ENCODE data around the gene RPL38. TPM values are rescaled to one million over a fixed set of nuclear protein-coding genes. Genes with fewer than 3 reads are reported as not detected.
A peak's percentile ranks its signal among the peaks of the same experiment; 100 is the strongest.

Gene RPL38
- total and polyA plus RNA-seq, 4 donors, result 597 to 2,568 (median 993) TPM

DNA sequence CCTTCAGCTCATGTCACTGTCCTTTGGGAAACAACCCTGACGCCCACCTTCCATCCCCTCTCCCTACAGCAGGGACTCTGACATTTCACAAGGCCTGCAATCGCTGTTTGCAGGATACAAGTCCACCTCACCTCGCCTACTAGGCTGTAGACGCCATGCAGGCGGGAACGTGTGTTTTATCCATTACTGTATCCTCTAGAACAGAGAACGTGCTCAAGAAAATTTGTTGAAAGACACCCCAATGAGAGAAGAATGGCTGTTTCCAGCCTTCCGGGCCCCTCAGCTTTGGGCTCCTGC, 8.4 kb downstream of the RPL38 start:
- Histone ChIP-seq H3K4me1 (ENCODE audit: control insufficient read depth in 1 of 2, insufficient read depth in 2 of 2, low read length in 2 of 2) (no peaks in the 10 kb centered on the region), H3K27ac (ENCODE audit: low read depth in 1 of 2, low read length in 2 of 2) (no peak overlapping the region), H3K4me3 (ENCODE audit: low read length in 2 of 2) (peak overlapping the region in 1 of 2 donors; percentile 55), H3K36me3 (ENCODE audit: control insufficient read depth in 1 of 2, insufficient read depth in 2 of 2, low read length in 1 of 2) (peaks cover 0 to 2% of the 10 kb centered on the region in 2 donors), H3K27me3 (ENCODE audit: control insufficient read depth in 1 of 2, insufficient read depth in 2 of 2, low read length in 1 of 2) (no peaks in the 10 kb centered on the region), H3K9me3 (ENCODE audit: control insufficient read depth, low read length) (no peaks in the 10 kb centered on the region)
- intact Hi-C loops (cut with DNase I), result loop anchor here in 1 of 2 donors (5.0 kb wide), 2 partner anchors 155 to 240 kb away; partner anchors contain the start of gene GPR142
- ATAC-seq (ENCODE audit: low FRiP score) (no peak), DNase-seq (no peak)
- 49 to 51% methylated on average over 8 of the region's 8 CpGs for WGBS, 2 donors

DNA sequence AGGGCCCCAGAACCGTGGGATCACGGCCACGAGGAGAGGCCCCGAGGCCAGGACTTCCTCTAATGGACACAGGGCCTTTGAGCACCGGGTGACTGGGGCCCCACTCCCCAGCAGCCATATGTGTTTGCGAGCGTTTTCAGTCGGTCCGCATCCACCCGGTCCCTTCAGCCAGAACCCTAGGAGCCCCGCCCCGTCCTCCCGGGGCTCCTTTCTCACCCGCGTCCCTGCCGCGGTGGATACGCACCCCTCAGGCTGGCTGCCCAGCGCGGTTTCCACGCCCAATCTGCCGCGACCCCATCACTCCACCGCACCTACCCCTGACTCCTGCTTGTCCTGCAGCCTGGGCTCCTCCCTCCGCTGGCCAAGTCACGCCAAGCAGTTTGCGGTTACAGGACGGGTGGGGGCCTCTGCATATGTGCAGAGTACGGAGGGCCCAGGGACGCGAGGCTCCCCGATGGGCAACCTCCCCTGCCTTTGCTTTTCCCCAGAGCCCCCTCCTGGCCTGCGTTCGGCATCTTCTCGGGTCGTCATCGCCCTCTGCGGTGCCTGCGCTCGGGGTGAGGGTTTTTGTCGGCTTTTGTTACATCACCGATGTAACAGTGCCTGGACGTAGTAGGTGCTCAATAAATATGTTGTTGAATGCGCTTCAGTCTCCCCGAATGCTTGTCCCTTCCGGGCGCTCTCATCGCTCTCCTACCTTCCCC, 8.9 kb downstream of the RPL38 start:
- WGBS, 2 donors, result 2% methylated on average over 43 to 48 of the region's 48 CpGs
- ATAC-seq (ENCODE audit: low FRiP score), result peak; percentile 8

DNA sequence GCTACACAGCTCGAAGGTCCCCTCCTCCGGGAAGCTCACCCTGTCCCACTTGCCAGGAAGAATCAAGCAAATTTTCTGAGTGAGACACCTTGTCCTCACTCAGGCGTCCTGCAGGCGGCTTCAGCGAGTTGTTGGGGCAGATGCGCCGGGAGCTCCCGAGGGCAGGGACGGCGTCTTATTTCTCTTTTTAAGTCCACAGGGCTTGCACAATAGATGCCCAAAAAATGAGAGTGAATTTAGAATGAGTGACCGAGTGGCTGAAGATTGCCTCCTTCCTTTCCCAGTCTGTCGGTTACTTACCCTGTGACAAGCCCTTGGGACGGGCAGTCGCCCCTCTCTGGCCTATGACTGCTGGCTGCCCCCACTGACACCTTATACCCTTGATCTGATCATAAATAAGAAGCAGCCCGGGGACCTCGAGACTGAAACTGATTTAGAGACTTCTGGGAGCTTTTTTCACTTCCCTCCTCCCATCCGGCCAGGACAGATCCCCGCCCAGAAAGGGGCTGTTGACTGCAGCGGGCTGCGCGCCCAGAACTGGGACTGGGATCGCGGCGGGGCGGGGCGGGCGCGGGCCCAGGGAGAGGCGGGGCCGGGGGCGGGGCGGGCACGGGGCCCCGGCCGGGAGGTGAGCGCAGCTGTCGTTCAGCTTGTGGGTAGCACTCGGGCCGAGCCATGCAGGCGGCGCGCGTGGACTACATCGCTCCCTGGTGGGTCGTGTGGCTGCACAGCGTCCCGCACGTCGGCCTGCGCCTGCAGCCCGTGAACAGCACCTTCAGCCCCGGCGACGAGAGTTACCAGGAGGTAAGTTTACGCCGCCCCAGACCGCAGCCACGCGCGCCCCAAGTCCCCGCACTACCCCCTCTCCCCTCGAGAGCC, 9.7 kb downstream of the RPL38 start, which contains the start of gene TTYH2:
Gene TTYH2, plus strand, starts transcription at position 659 of the 879 bp plus-strand sequence. Its CDS starts 17 bp downstream, at position 676.
- 0 to 1% methylated on average over 46 to 62 of the region's 62 CpGs for WGBS, 2 donors
- intact Hi-C loops (cut with DNase I), result loop anchor here in 1 of 2 donors (5.0 kb wide), 2 partner anchors 154 to 239 kb away; partner anchors contain the start of gene GPR142
- no peaks in the 10 kb centered on the region for H3K4me1 ChIP-seq (ENCODE audit: control insufficient read depth in 1 of 2, insufficient read depth in 2 of 2, low read length in 2 of 2)

More for the DNA sequence above, 8.9 kb downstream of the RPL38 start:
- Histone ChIP-seq H3K4me1 (ENCODE audit: control insufficient read depth in 1 of 2, insufficient read depth in 2 of 2, low read length in 2 of 2) (no peaks in the 10 kb centered on the region), H3K36me3 (ENCODE audit: control insufficient read depth in 1 of 2, insufficient read depth in 2 of 2, low read length in 1 of 2) (peaks cover 0 to 2% of the 10 kb centered on the region in 2 donors), H3K27me3 (ENCODE audit: control insufficient read depth in 1 of 2, insufficient read depth in 2 of 2, low read length in 1 of 2) (no peaks in the 10 kb centered on the region), H3K27ac (ENCODE audit: low read depth in 1 of 2, low read length in 2 of 2) (no peak overlapping the region), H3K9me3 (ENCODE audit: control insufficient read depth, low read length) (no peaks in the 10 kb centered on the region), H3K4me3 (ENCODE audit: low read length in 2 of 2) (peak overlapping the region; percentile 28 to 55)
- DNase-seq, result peak; percentile 70 to 78
- intact Hi-C loops (cut with DNase I), result loop anchor here in 1 of 2 donors (5.0 kb wide), 2 partner anchors 155 to 240 kb away; partner anchors contain the start of gene GPR142

DNA sequence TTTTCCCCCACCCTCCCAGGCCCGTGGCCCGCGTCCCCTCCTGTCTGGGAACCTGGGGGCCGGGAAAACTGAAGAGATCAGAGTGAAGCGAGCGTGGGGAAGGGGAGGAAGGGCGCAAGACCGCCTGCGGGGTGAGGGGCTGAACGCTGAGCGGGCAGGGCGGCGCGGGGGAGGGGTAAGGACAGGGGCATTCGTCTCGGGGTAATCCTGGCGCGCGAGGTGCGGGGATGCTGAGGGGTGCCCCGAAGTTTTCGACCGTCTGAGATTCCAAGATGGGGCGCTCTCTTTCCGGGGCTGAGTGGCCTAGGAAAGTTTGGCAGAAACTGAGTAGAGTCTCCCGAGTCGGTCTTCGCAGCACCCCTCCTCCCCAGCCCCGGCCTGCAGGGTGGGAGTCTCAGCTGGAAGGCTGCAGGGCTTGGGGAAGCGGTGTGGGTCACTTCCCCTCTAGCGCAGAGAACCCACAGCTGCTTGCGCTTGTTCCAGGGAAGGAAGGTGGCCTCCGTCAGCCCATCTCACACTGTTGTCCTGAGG, 10.4 kb downstream of the RPL38 start:
- ATAC-seq (ENCODE audit: low FRiP score) (peak; percentile 41), DNase-seq (peak; percentile 75 to 81)
- intact Hi-C loops (cut with DNase I), result loop anchor here in 1 of 2 donors (5.0 kb wide), 2 partner anchors 153 to 238 kb away; partner anchors contain the start of gene GPR142
- H3K9me3 ChIP-seq (ENCODE audit: control insufficient read depth, low read length), result no peaks in the 10 kb centered on the region
- 5 to 8% methylated on average over 33 of the region's 33 CpGs for WGBS, 2 donors
- no peaks in the 10 kb centered on the region for H3K36me3 ChIP-seq (ENCODE audit: control insufficient read depth in 1 of 2, insufficient read depth in 2 of 2, low read length in 1 of 2)
- H3K27ac ChIP-seq (ENCODE audit: low read depth in 1 of 2, low read length in 2 of 2), result no peak overlapping the region
- H3K27me3 ChIP-seq (ENCODE audit: control insufficient read depth in 1 of 2, insufficient read depth in 2 of 2, low read length in 1 of 2), result no peaks in the 10 kb centered on the region
- no peaks in the 10 kb centered on the region for H3K4me1 ChIP-seq (ENCODE audit: control insufficient read depth in 1 of 2, insufficient read depth in 2 of 2, low read length in 2 of 2)
- no peak overlapping the region for H3K4me3 ChIP-seq (ENCODE audit: low read length in 2 of 2)

More for the DNA sequence above, 9.7 kb downstream of the RPL38 start, which contains the start of gene TTYH2:
- Histone ChIP-seq H3K4me3 (ENCODE audit: low read length in 2 of 2) (peak within 1 kb of the TSS; percentile 28 to 55), H3K27me3 (ENCODE audit: control insufficient read depth in 1 of 2, insufficient read depth in 2 of 2, low read length in 1 of 2) (no peaks in the 10 kb centered on the region), H3K36me3 (ENCODE audit: control insufficient read depth in 1 of 2, insufficient read depth in 2 of 2, low read length in 1 of 2) (no peaks in the 10 kb centered on the region), H3K9me3 (ENCODE audit: control insufficient read depth, low read length) (no peaks in the 10 kb centered on the region), H3K27ac (ENCODE audit: low read depth in 1 of 2, low read length in 2 of 2) (no peak within 1 kb of the TSS)
- ATAC-seq (ENCODE audit: low FRiP score), result peak; percentile 91
- peak; percentile 94 to 95 for DNase-seq

DNA sequence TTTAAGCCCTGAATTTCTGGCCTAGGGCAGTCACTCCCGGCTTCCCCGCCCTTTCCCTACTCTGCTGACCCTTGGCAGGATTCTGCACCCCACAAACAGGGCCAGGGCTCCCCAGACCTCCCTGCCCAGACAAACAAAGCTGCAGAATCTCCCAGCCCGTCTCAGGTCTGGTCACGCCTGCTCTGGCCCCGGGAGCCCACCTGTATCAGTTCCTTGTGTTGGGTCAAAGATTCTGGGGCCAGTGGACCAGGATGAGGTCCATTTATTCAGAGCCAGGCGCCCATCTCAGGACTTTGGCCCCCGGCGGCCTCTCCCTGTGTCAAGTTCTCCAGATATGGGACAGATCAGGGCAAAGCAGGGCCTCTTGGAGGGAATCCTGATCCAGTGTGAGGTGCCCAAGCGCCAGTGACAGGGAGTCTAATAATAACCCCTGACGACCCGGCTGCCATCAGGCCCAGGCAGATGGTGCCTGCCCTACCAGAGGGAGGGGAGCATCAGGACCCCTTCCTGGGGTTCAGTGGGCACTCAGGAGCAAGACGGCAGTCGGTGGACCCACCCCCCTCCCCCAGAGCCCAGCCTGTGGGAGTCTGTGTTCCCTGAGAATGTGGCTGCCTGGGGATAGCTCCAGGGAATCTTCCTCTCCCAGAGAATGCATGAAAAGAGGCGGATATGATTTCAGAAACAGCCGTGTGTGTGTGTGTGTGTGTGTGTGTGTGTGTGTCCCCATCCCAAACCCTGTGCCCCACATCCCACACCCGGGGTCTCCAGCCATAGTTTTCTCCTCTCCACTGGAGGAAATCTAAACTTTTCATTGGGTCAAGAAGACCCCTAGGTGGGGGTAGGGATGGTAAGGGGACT, 11.2 kb downstream of the RPL38 start:
- Histone ChIP-seq H3K36me3 (ENCODE audit: control insufficient read depth in 1 of 2, insufficient read depth in 2 of 2, low read length in 1 of 2) (no peaks in the 10 kb centered on the region), H3K4me1 (ENCODE audit: control insufficient read depth in 1 of 2, insufficient read depth in 2 of 2, low read length in 2 of 2) (no peaks in the 10 kb centered on the region), H3K9me3 (ENCODE audit: control insufficient read depth, low read length) (no peaks in the 10 kb centered on the region), H3K4me3 (ENCODE audit: low read length in 2 of 2) (no peak overlapping the region), H3K27ac (ENCODE audit: low read depth in 1 of 2, low read length in 2 of 2) (no peak overlapping the region), H3K27me3 (ENCODE audit: control insufficient read depth in 1 of 2, insufficient read depth in 2 of 2, low read length in 1 of 2) (no peaks in the 10 kb centered on the region)
- WGBS, 2 donors, result 51 to 55% methylated on average over 15 to 16 of the region's 16 CpGs
- DNase-seq (peak in 1 of 2 donors; percentile 67), ATAC-seq (ENCODE audit: low FRiP score) (no peak)
- intact Hi-C loops (cut with DNase I), result loop anchor here in 1 of 2 donors (5.0 kb wide), 2 partner anchors 153 to 238 kb away; partner anchors contain the start of gene GPR142

DNA sequence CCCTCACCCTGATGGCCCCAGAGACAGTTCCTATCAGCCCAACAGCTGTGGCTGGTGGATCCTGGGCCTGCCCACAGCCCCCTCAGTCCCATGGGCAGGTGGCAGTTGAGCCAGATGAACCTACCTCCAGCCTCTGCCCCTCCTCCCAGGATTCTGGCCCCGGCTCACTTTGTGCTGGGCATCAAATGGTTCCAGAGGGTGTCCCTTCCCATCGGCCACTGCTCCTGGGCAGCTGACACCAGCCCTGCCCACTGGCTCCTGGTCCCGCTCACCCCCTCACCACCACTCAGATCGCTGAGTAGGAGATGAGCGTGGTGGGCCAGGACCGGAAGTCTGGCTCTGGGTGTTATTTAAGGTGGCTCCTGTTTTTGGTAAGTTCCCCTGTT, 11.9 kb downstream of the RPL38 start:
- intact Hi-C loops (cut with DNase I), result no loop called here
- WGBS, 2 donors, result 33 to 44% methylated on average over 6 of the region's 6 CpGs
- Histone ChIP-seq H3K4me3 (ENCODE audit: low read length in 2 of 2) (no peak overlapping the region), H3K27me3 (ENCODE audit: control insufficient read depth in 1 of 2, insufficient read depth in 2 of 2, low read length in 1 of 2) (no peaks in the 10 kb centered on the region), H3K27ac (ENCODE audit: low read depth in 1 of 2, low read length in 2 of 2) (no peak overlapping the region), H3K9me3 (ENCODE audit: control insufficient read depth, low read length) (no peaks in the 10 kb centered on the region), H3K4me1 (ENCODE audit: control insufficient read depth in 1 of 2, insufficient read depth in 2 of 2, low read length in 2 of 2) (no peaks in the 10 kb centered on the region), H3K36me3 (ENCODE audit: control insufficient read depth in 1 of 2, insufficient read depth in 2 of 2, low read length in 1 of 2) (no peaks in the 10 kb centered on the region)
- ATAC-seq (ENCODE audit: low FRiP score) (no peak), DNase-seq (no peak)

DNA sequence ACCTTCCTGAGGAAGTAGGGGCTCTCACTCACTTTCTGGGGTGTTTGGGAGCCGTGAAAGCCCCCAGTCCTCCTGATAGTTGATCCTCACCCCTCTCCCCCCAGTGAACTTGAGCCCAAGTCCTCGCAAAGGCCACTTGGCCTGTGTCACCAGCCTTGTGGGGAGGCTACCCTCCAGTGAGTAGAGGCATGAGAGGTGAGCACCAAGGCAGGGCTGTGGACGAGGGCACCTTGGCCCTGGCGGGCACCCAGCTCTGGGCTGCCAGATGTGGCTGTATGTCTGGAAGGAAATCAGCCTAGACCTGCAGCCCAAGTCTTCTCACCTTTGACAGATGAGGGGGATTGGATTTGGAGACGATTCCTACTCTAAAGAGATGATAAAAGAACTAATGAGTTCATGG, 13.0 kb downstream of the RPL38 start:
- H3K9me3 ChIP-seq (ENCODE audit: control insufficient read depth, low read length), result no peaks in the 10 kb centered on the region
- intact Hi-C loops (cut with DNase I), result no loop called here
- ATAC-seq (ENCODE audit: low FRiP score), result no peak
- H3K36me3 ChIP-seq (ENCODE audit: control insufficient read depth in 1 of 2, insufficient read depth in 2 of 2, low read length in 1 of 2), result no peaks in the 10 kb centered on the region
- H3K27ac ChIP-seq (ENCODE audit: low read depth in 1 of 2, low read length in 2 of 2), result no peak overlapping the region
- no peaks in the 10 kb centered on the region for H3K4me1 ChIP-seq (ENCODE audit: control insufficient read depth in 1 of 2, insufficient read depth in 2 of 2, low read length in 2 of 2)
- WGBS, 2 donors, result 69 to 79% methylated on average over 5 of the region's 5 CpGs
- no peaks in the 10 kb centered on the region for H3K27me3 ChIP-seq (ENCODE audit: control insufficient read depth in 1 of 2, insufficient read depth in 2 of 2, low read length in 1 of 2)
- H3K4me3 ChIP-seq (ENCODE audit: low read length in 2 of 2), result no peak overlapping the region
- DNase-seq, result no peak
